Stomach (tissue), 4 donors: Measurements from ENCODE around the gene TMPRSS5.

Experiments used
- CTCF ChIP-seq, 7 experiments: fragments of 450-650 bp in 4 of 7; fragments of 200-600 bp in 3 of 7; sonication (generic) in 3 of 7; IDR thresholded peaks; one replicate each; pipeline ENCODE4 v1.5.1; 2016 to 2019; ENCODE audit warnings: antibody characterized with exemption in 7 of 7, control low read depth in 2 of 7, mild to moderate bottlenecking in 1 of 7
- EP300 ChIP-seq: sonication (generic); formaldehyde crosslinking; IDR thresholded peaks from one replicate; pipeline ENCODE4 v1.6.1; 2017; ENCODE audit warnings: antibody characterized with exemption
- POLR2A ChIP-seq, 4 donors: fragments of 450-650 bp; IDR thresholded peaks; one replicate each; pipeline ENCODE4 v1.6.1; 2016; ENCODE audit warnings: antibody characterized with exemption in 4 of 4, control low read depth in 2 of 4, mild to moderate bottlenecking in 1 of 4, moderate library complexity in 1 of 4

DNA sequence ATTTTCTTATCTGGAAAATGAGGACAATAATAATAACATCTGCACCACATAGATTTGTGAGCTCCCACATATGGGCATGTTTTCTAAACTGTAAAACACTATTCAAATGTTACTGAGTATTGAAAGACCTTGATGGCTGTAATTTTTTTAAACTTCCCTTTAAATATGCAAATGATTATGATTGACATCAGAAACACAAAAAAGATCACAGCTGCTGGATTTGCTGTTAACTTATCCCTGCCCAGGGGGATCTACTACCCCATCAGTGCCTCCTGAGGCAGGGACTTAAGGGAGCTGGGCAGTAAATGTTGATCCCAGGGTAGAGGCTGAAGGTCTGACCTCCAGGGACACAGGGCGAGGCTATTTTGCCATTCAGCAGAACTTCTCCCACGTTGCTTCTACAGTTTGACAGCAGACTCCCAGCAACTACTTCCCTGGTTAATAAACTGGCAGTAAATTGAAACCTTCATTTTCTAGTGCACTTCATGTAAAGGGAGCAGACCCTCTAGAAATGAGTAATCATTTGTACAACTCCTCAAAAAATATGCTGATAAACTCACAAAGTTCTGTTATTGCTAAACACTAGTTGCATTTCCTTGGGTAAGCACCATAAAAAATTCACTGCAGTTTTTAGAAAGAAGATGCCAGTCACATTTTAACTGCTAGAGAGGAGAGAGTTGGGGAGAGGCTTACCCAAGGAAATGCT, 20.3 kb downstream of the TMPRSS5 start:
- TF ChIP-seq EP300: no peak
- no peak for TF ChIP-seq CTCF (IDR thresholded peaks at IDR 0.05)
- TF ChIP-seq POLR2A (IDR thresholded peaks at IDR 0.05): no peak
